Skeletal muscle cell (primary cell): ENCODE results near the gene LSR.
"Not testable (repeated sequence)": the region's sequence is repeated elsewhere in the genome, so short reads cannot be mapped to it uniquely, and the experiment has no call there.

Experiments
- DNase-seq: peaks from one replicate; pipeline ENCODE4 v3.0.0-alpha.2; 2010; ENCODE audit warnings: low read depth
- H3K4me3 ChIP-seq: 2 replicates; pipeline ENCODE4 v1.5.1; 2011; ENCODE audit warnings: low read depth, mild to moderate bottlenecking, control low read depth, low read length, moderate library complexity

LSR gene

DNA sequence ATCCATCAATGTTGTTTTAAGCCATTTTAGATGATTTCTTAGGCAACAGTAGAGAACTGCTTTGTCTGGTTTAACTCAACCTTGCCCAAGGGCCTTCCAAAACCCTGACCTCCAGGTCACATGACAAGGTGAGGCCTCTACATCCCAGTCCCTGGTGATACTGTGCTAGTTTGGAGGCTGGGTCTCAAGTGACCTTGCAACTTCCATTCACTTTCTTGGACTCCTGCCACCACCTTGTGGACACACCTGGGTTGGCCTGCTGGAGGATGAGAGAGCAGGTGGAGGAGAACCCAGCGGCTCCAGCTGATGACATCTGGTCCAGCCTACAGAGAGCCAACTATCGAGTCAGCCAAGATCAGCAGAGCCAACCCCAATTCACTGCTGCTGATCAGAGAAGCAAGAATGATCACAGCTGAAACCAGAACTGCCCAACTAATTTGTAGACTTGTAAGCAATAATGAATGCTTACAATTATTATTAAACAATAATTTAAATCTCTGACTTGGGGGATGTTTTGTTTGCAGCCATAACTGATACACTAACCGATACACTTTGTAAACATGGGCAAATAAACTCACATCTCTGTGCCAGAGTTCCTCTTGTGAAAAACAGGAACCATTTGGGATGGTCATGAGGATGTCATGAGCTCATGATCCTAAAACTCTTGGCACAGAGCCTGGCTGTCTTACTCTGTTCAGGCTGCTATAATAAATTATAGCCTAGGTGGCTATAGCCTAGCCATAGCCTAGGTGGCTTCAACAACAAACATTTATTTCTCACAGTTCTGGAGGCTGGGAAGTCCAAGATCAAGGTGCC lies 31.8 kb upstream of the LSR start:
- no peak overlapping the region for H3K4me3 ChIP-seq
- no peak for DNase-seq

DNA sequence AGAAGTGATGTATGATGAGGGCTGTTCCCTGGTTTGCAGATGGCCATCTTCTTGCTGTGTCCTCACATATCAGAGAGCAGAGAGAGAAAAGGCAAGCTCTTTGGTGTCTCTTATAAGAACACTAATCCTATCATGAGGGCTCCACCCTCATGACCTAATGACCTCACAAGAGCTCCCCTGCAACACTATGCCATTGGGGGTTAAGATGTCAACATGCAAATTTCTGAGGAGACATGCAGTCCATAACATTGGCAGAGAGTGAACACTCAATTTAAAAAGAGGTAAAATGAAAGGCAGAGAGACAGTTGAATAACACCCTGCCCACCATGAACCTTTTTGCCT lies 31.2 kb upstream of the LSR start:
- no peak overlapping the region for H3K4me3 ChIP-seq
- no peak for DNase-seq

DNA sequence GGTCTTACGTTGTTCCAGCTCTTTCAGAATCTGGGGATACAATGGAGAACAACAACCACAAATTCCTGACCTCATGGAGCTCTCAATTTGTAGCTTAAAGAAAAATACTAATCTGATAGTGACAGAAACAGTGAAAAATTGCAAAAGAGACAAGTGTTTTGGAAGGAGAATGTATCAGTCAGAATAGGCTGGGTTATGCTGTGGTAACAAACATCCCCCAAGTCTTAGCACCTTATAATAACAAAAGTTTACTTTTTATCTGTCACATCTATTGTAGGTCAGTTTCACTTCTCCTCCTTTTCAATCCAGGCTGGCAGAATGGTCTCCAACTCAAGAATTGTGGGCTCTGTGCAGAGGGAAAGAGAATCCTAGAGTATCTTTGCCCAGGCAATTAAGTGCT lies 29.8 kb upstream of the LSR start:
- no peak overlapping the region for H3K4me3 ChIP-seq
- DNase-seq: no peak

DNA sequence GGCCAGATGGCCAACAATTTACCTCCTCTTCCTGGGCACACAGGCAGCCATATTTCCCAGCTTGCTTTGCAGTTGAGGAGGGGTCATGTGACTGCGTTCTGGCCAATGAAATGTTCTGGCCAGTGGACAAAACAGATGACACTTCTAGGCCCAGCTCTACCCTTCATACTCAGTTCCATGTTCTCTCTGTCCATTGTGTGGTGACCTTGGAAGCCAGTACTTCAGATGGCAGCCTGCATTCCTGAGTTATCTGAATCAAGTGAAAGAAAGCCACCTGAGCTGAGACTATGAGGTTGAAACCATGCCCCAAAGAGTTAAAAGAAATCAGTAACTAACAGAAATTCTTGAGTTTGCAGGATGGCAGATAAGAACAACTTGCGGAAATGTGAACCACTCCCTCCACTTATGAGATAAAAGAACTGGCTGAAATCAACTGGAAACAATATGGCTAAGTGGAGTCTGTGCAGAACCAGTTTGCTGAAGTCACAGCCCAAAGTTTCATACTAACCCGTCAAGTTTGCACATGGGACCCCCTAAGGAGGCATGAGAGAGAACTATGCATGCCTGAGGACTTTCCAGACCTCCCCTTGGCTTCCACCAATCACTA lies 28.4 kb upstream of the LSR start:
- no peak overlapping the region for H3K4me3 ChIP-seq
- DNase-seq: no peak

DNA sequence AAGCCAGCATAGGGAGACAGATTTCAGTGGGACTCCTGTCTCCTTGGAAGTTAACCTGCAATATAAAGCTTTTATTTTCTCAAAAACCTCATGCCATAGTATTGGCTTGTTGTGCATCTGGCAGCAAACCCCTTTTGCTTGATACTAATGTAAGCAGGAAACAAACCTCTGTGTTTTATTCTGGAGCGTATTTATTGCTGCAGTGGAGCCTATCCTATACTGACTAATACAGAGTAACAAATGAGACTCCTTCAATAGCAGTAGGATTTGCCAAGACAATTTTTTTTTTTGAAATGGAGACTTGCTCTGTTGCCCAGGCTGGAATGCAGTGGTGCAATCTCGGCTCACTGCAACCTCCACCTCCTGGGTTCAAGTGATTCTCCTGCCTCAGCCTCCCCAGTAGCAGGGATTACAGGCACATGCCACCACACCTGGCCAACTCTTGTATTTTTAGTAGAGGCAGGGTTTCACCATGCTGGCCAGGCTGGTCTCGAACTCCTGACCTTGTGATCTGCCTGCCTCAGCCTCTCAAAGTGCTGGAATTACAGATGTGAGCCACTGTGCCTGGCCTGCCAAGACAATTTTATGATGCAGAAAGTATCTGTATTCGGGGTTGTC lies 27.7 kb upstream of the LSR start:
- not testable (repeated sequence) for DNase-seq, H3K4me3 ChIP-seq

DNA sequence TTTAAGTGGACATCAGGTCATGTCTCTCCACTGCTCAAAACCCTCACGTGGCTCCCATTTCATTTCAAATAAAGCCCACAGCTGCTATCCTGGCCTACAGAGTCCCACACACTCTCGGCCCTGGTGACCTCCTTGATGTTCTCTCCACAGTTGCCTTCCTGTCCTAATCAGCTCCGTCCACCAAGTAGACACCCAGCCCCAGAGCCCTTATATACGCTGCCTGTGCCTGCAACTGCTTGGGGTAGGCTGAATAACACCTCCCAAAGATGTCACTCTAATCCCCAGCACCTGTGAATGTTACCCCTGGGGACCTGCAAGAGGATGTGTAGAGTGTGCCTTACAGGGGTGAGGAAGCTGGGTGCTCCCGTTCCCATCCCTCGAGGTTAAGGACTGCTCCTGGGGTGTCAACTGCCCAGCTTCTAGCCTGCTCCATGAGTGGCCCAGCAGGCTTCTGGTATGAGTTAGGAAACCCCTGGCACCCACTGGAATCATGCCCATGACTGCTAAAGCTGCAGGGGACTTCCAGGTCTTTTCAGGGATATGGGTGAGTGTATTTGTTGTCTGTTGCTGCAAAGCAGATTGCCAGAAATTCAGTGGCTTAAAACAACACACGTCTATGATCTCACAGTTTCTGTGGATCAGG lies 26.3 kb upstream of the LSR start:
- H3K4me3 ChIP-seq: no peak overlapping the region
- no peak for DNase-seq

DNA sequence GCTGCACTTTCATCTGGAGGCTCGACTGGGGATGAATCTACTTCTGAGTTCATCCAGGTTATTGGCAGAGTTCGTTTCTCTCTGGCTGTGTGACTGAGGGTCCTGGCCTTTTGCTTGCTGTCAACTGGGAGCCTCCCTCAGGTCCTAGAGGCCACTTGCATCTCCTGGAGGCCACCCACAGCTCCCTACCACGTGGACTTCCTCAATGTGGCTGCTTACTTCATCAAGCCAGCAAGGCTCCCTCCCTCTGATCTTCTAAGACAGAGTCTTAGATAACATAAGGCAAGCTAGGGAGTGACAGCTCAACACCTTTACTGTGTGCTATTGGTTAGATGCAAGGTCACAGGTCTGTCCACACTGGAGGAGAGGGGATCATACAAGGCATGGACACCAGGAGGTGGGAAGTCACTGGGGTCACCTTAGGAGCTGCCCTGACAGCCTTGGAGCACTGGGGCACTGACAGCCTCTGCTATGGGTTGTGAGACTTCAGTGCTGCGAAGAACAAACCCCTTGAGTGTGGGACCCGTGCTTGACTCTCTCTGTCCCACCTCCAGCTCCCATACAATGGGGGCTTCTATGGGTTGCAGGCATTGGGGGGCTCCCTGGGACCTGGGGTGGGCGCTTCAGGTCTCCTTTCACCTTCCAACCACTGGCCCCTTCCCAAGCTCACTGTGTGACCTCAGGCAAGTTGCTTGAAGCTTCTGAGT lies 25.6 kb upstream of the LSR start:
- DNase-seq: no peak
- H3K4me3 ChIP-seq: no peak overlapping the region

DNA sequence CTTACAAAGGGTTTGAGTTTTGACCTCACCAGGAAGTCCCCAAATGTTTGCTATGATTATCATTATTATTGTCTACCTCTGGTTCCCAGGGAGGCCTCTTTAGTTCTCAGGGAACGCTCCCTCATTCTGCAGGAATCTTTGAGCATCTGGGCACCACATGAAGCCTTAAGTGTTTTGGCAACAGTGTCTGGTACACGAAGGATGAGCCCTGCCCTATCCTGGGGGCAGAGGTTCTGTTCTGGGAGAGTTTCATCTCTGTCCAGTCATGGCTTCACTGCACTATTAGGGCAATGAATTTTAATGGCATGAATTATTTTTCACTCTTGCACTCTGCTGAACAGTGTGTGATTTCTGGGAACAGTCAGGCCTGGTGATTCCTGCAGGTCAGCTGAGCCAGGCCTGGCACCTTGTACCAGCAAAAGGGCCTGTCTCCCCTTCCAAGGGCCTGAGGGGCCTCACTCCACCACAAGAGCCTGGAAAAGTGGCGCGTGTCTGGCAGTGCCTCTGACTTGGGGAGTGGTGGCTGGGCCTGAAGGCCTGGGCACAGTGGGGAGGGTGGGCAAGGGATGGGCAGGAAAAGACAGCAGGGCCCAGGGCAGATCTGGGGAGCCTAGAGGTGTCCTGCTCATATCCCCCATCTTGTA lies 24.8 kb upstream of the LSR start:
- H3K4me3 ChIP-seq: no peak overlapping the region
- no peak for DNase-seq

DNA sequence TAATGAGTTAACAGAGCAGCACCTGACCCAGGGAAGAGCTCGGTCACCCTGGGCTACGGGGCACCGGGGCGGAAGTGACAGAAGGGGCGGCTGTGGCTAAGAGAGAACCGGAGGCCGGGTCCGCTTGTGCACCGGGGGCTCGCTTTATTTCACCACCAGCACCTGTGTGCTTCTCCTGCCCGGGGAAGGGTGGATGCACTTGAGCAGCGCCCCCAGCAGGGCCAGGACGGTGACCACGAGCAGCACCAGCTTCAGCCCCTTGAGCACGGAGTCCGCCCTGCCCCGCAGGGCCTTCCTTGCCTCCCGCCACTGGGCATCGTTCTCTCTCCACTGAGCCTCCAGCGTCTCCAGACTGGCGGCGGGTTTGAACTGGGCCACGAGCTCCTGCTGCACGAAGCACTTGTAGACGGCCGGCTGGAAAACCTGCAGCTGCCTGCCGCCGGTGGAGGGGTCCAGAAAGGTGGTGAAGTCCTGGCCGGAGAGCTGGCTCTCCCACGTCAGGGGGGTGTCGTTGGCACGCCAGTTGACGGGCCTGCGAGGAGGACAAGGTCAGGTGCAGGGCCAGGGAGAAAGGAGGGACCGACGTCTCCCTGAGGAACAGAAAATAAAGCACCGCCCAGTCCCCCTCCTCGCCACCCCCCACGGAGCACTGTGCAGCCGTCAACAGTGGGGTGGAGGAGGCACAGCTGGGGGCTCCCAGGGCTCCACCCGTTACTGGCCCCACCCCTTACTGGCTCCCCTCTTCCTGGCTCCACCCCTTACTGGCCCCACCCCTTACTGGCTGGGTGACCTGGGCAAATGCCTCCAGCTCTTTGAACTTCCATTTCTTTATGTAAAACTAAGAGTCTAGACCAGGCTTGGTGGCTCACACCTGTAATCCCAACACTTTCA lies 23.9 kb upstream of the LSR start:
- no peak for DNase-seq
- H3K4me3 ChIP-seq: no peak overlapping the region

DNA sequence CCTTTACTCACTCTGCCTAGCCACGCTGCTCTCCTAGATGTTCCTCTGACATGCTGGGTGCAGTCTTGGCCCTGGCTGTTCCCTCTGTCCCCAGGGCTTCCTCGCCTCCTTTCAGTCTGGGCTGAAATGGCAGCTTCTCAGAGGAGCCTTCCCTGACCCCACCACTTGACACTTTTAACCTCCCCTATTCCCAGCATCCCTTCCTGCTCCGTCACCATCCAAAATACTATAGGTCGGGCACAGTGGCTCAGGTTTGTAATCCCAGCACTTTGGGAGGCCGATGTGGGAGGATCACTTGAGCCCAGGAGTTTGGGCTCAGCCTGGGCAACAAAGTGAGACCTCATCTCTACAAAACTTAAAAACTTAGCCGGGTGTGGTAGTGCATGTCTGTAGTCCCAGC lies 22.9 kb upstream of the LSR start:
- DNase-seq: no peak
- no peak overlapping the region for H3K4me3 ChIP-seq

DNA sequence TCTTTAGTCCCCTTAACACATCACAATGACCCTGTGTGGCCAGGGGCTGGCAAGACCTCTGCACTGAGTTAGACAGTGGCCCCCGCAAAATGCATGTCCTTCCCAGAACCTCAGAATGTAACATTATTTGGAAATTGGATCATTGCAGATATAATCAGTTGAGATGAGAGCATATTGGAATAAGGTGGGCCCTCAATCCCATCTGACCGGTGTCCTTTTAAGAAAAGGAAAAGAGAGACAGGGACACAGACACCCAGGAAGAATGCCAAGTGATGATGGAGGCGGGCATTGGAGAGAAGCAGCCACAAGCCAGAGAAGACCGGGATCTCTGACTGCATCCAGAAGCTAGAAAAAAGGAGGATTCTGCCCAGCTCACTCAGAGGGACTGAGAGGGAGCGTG lies 22.1 kb upstream of the LSR start:
- no peak for DNase-seq
- H3K4me3 ChIP-seq: no peak overlapping the region

DNA sequence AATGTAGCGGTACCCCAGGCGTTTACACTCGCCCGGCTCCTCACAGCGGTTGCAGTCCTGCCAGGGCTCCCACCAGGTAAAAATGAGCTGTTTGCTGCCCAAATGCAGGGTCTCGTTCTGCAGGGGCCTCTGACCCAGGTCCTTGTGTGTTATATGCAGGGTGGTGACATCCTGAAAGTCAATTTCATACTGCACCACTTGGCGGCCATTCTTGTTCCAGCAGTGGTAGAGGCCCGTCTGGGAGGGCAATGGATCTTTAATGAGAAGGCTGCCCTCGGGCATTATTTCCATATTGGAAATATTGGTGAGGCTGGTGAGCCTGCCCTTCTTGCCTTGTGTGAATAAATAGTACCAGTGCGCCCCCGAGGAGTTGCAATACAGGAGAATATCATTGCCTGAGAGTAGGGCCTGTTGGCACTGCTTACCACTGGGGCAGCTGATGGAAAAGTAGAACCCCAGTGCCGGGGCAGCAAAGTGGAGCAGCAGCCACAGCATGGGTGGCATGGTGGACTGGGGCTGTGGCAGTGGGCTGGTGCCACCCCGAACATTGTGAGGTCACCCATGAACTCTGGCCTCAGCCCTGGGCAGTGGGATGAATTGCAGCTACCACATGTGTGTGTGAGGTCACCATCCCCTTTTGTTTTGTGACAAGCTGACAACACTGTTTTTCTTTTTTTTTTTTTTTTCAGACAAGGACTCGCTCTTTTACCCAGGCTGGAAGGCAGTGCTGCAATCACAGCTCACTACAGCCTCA lies 20.4 kb upstream of the LSR start, which contains the start of gene FAM187B:
Gene FAM187B (minus strand): TSS at position 563 of the 754 bp plus-strand sequence. CDS start 59 bp downstream, at position 504.
- no peak for DNase-seq
- no peak within 1 kb of the TSS for H3K4me3 ChIP-seq

DNA sequence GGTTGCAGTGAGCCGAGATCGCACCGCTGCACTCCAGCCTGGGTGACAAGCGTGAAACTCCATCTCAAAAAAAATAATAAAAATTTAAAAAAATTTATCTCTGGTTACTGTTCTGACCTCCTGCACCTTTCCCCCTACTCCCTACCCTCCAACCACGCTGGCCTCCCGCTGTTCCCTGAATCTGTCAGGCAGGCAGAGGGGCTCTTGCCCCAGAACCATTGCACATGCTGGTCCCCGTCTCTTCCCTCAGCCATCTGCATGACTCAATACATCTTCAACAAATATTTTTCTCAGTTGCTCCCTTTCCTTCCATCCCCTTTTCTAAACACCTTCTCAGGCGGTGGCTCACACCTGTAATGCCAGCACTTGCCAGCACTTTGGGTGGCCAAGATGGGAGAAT lies 19.2 kb upstream of the LSR start:
- no peak for DNase-seq
- H3K4me3 ChIP-seq: no peak overlapping the region

DNA sequence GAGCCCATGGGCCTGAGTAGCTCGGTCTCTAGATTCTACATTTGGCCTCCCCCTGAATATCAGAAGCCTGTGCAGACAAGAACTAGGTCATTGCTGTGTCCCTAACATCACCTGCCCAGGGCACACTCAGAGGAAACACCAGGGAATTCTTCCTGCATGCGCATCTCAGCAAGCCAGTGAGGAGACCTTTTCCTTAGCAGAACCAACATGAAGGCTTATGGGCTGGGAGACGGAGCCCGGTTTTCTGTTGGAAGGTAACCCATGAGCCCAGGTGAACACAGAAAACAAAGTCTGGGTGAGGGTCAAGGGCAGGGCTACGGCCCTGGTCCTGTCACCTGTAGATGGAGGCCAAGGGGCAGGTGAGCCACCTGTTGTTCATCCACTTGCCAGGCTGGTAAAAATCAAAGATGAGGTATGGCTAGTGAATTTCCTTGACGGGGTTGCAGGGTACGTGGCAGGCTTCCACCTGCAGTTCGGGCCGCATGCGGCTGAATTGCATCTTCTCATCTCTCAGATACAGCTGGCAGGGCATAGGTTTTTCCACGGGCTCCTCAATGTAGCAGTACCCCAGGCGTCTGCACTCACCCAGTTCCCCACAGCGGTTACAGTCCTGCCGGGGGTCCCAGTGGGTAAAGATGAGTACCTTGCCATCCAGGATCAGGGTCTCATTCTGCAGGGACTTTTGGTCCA lies 16.7 kb upstream of the LSR start:
- DNase-seq: no peak
- no peak overlapping the region for H3K4me3 ChIP-seq

DNA sequence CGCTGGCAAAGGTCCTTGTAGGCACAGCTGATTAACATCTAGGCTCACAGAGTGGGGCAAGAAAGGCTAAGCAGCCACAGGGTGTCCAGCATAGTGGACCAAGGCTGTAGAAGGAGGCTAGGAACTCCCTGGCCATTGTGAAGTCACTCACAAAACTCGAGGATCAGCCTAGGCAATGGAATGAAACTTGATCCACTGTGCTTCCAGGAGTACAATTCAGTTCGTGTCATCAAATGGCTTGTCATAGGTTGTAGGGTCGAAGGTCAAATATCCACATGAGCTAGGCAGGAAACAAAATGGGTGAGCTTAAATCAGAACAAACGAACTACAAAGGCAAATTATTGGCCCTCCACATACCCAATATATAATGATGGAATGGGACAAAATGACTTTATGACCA lies 15.9 kb upstream of the LSR start:
- no peak overlapping the region for H3K4me3 ChIP-seq
- no peak for DNase-seq

DNA sequence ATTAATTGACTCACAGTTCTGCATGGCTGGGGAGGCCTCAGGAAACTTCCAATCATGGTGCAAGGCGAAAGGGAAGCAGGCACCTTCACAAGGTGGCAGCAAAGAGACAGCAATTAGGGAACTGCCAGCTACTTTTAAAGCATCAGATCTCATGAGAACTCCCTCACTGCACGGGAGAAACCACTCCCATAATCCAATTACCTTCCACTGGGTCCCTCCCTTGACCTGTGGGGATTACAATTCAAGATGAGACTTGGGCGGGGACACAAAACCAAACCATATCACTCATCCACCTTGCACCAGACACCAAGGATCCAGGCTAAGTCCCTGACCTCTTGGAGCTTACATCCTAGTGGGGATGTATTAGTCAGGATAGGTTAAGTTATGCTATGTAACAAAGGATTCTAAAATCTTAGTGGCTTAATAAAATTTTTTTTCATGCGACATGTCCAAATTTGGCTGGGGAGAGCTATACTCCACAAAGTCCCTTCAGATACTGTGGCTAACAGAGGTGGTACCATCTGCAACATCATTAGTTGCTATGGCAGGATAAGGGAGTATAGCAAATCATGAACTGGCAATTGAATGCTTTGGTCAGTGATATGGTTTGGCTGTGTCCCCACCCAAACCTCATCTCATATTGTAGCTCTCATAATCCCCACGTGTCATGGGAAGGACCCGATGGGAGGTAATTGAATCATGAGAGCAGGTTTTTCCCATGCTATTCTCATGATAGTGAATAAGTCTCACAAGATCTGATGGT lies 12.0 kb upstream of the LSR start:
- DNase-seq: no peak
- H3K4me3 ChIP-seq: no peak overlapping the region

DNA sequence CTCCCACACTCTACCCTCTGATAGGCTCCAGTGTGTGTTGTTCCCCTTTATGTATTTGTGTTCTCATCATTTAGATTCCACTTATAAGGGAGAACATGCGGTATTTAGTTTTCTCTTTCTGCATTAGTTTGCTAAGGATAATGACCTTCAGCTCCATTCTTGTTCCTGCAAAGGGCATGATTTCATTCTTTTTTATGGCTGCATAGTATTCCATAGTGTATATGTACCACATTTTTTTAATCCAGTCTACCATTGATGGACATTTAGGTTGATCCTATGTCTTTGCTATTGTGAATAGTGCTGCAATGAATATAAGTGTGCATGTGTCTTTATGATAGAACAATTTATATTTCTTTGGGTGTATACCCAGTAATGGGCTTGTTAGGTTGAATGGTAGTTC lies 9.2 kb upstream of the LSR start:
- not testable (repeated sequence) for H3K4me3 ChIP-seq, DNase-seq
